Midbrain (tissue), 1 donor: ENCODE measurements around the gene DISC1.
"Not testable (repeated sequence)": the region's sequence is repeated elsewhere in the genome, so short reads cannot be mapped to it uniquely, and the experiment has no call there.

Experiments used
- DNase-seq: peaks from one replicate; lab custom pipeline; 2025; lab: John Stamatoyannopoulos, UW

Gene DISC1

DNA sequence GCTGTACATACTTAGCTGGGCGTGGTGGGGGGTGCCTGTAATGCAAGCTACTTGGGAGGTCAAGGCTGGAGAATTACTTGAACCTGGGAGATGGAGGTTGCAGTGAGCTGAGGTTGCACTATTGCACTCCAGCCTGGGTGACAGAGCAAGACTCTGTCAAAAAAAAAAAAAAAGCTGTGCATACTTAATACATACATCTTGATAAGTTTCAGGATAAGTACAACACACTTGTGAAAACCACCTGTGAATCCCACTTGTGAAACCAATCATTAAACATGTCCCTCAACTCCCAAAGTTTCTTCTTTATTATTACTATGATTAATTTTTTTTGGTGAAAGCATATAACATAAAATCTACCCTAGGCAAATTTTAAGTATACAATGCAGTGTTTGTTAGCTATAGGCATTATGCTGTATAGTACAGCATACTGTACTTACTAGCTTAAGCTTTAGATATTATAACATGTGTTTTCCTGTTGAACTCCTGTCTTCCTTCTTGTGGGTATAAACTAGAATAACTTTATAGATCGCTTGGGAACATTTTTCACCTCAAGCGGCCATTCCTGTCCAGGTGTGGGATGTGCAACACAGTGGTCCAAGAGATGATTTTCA, 41.4 kb downstream of the DISC1 start:
- DNase-seq = no peak

DNA sequence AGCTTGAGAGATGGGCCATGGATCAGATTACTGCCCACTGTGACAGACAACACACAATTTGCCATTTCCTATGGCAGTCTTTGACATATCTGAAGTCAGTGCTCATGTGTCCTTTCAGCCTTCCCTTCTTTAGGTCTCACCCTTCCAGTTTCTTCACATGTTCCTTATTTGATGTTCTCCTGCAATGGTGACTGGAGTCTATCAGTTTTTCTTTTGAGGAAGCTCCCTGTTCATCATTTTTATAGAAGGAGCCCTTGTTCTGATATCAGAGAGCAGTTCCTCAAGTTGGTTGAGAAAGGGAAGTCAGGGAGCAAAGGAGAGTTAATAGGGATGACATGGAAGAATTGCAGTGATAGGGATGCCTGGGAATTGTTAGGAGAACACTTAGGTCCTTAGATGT, 42.2 kb downstream of the DISC1 start:
- DNase-seq = no peak

DNA sequence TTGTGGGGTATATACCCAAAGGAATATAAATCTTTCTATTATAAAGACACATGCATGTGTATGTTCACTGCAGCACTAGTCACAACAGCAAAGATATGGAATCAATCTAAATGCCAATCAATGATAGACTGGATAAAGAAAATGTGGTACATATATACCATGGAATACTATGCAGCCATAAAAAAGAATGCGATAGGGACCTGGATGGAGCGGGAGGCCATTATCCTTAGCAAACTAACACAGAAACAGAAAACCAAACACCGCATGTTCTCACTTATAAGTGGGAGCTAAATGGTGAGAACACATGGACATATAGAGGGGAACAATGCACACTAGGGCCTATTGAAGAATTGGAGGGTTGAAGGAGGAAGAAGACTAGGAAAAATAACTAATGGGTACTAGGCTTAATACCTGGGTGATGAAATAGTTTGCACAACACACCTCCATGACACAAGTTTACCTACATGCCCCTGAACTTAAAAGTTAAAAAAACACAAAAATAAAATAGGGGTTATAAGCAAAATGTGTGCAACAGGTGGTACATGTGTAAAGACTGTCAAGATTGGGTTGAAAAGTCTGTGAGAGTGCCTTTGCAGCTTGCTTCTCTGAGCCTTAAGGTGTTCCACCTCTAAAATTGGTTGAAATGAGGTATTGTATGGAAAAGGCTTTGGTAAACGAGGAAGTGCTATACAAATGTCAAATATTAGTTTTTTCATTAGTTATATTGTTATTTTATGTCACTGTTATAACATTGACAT, 43.5 kb downstream of the DISC1 start:
- DNase-seq = not testable (repeated sequence)

DNA sequence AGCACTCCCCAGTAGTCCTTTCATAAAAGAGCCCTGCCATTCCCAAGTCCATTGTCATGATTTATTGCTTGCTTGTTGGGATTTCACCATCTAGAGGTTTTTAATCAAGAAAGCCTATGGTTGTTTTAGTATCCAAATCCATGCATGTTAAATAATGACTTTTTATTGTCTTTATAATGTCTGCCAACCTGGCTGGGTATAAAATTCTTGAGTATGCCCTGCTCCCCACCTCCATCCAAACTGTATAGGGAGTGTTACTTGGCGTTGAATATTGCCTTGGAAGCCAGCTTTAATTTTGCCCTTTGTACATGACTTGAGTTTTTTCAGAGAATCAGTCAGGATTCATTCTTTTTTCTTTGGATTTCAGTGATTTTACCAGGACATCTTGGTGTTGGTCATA, 44.2 kb downstream of the DISC1 start:
- no peak for DNase-seq

DNA sequence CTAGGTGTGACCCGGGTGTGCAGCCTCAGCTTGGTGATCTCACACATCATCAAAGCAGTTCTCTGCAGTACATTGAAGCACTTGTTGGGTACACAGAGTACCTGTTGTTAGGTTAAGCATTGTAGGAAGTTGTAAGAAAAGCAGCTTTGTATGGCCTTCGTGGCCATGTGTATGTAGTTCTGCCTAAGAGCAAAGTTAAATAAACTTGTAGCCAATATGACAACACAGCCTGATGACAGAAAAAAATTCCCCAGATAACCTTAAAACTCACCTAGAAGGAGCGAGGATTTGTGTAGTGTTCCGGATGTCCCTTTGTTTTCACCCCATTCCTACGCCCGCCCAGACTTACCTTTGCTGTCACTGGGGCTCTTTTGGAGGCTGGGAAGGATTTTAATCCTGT, 48.0 kb downstream of the DISC1 start:
- no peak for DNase-seq

DNA sequence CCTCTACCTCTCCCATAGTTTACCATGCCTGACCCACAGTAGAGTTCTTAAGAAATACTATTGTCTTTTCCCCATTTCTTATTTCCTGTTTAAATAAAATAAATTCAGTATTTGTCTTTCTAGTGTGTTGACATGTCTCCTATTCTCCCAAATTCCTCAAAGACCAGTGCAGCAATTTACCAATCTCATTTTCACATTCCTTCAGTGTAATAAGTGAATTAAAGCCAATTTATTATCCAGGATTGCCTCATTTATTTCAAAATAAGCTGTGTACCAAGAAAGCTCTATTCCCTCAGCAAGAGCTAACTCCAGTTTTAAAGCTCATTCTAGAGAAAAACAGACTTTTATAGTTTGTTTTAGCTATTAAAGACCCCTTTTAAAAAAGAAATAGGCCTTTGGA, 49.9 kb downstream of the DISC1 start:
- no peak for DNase-seq

DNA sequence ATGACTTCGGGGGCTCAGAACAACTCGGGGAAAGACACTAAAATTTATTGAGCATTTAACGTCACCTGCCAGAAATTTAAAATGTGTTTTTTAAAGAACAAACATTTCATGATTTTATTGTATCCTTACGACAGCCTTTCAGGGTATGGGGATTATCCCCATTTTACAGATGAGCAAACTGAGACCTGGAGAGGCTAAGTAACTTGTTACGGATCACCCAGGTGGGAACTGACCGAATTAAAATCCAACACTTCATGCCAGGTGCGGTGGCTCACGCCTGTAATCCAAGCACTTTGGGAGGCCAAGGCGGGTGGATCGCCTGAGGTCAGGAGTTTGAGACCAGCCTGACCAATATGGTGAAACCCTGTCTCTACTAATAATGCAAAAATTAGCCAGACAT, 50.9 kb downstream of the DISC1 start:
- DNase-seq = no peak

DNA sequence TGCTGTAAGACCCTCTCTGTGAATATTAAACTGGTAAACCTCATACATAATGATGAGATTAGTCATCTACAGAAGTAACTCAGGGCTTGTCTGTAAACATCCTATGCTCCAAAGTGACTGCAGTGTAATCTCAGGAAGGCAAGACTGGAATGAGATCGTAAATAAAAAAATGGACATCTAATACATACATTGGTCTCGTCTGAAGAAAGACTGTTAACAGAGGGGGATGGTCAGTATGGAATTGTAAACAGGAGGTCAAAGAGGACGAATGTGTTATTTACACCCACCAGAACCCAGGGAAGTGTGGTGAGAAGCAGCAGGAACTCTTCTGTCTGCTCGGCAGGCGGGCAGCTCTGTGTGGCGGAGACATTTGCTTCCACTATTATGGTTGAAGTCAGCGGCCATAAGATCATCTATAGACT, 51.4 kb downstream of the DISC1 start:
- no peak for DNase-seq

DNA sequence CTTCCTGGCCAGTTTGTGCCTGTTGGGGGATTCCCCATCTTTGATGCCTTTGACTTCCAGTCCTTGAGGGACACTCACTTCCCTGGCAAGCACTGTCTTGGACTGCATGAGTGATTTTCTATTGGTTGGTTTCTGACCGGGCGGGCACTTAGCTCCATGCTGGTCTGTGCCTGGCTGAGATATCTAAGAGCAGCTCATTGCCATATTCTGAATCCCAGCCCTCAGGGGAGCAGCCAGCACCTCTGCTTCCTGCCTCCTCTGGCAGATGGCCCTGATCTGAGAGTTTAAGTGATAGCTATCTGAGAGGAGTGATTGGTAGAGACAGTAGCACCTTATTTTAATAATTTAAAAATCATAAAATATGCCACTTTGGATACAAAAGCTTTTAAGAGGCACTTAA, 52.5 kb downstream of the DISC1 start:
- no peak for DNase-seq

DNA sequence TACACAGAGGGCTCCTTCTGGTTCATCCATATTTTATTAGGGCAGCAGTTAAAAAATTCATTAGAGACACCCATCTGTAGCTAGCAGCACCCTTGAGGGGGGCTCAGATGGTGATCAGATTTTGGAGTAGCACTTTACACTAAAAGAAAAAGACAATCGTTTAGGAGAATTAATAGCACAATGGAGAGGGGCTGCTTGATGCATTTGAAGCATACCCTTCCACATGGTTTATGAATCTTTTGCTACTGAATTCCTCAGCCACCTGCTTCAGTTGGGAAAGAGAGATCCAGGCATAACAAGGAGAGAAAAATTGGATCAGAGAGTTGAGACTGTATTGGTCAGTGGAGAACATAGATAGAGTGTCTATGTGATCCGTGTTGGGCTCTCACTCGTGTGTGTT, 54.4 kb downstream of the DISC1 start:
- DNase-seq = no peak

DNA sequence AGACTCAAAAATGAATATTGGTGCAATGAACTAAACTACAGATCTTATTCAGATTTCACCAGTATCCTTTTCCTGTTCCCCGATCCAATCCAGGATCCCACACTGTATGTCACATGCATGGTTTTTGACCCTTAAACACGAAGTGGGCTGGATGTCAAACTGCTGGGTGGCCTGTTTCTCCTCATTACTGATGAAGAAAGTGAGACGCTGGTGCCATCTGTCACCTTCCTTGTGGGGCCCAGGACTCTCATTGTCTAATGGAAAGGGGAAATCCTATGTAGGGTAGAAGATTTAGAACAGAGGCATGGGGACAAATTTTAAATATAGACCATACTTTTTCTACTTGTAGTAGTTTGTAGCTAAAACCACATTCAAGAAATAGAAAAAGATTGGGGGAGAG, 56.2 kb downstream of the DISC1 start:
- DNase-seq = no peak

DNA sequence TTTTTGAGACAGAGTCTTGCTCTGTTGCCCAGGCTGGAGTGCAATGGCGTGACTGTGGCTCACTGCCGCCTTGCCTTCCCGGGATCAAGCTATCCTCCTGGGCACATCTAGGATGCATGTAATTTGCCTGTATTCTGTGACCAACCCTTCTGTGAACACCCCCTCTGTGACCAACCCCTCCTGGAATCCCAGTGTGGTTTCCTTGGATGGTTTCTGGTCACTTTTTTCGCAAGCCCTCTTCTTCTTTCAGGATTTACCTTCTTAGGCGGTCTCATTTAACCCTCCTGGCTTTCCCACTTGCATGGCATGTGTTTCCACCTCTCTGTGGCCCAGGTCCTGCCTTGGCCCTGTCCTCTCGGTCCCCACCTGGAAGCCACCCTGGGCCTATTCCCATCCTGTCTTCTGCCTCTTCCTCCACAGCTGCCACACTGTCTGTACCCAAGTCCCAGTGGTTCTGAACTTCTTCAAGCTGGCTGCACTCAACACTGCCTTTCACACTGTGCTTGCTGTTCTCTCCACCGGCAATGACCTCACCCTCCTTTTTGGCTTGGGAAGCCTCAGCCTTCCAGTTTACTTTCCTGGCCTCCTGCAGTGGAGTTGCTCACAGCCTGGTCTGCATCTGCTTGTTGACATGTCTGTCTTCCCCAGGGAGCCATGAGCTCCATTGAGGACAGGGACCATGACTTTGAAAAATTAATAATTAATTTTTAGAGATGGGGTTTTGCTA, 57.0 kb downstream of the DISC1 start:
- no peak for DNase-seq

DNA sequence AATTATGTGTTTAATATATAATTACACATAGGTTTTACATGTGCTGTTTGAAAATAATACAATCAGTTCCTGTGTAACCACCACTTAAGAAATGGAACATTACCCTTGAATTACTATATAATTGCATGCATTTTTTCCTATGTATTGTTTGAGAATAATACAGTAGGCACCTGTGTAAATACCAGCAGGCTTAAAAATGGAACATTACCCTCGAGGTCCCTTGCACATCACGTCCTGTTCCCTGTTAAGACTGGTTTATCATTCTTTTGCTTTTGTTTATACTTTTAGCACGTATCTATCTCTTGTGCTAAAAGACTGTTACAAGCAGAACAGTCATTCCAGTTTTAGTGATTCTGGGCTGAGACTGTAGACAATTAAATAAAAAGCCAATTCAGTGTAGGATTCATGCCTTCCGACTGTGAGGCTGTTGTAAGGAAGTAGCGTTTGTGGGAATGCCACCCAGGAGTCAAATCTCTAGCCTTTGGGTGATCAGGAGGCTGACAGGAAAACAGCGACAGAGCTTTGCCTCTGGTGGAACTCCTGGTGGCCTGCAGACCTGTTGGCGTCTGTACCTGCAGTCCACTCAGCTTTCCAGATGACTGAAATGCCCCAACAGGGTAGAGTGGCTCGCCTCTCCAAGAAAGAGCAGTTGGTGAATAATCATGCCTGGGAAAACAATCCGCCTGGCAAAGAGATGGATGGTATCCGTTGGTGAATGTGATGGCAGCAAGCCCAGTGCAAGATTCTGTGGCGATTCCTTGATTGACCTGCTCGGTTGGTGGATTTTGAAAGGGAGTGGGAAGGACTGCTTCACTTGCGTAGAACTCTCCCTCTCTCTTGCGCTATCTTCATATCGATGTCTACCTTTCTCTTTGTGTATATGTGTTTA, 58.0 kb downstream of the DISC1 start:
- no peak for DNase-seq

DNA sequence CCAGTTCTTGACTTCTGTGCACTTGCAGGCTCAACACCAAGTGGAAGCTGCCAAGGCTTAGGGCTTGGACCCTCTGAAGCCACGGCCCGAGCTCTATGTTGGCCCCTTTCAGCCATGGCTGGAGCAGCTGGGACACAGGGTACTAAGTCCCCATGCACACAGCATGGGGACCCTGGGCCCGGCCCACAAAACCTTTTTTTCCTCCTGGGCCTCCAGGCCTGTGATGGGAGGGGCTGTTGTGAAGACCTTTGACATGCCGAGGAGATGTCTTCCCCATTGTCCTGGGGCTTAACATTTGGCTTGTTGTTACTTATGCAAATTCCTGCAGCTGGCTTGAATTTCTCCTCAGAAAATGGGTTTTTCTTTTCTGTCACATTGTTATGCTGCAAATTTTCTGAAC, 59.8 kb downstream of the DISC1 start:
- DNase-seq = no peak

DNA sequence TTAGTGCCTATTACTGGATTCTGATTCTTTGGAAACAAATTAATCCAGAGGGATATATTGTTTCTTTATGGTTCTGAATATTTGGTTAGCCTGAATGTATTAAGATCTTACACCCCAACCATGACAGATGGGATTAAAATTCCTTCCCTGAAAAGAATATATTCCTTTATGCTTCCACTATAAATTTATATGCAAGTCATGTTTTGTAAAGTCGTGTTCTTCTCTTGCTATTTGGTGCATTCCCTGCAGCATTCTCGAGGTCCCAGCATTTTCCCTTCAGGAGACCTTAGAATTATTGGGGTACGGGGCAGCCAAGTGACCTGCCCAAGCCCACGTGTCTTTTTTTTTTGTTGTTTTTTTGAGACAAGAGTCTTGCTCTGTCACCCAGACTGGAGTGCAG, 62.4 kb downstream of the DISC1 start:
- no peak for DNase-seq

DNA sequence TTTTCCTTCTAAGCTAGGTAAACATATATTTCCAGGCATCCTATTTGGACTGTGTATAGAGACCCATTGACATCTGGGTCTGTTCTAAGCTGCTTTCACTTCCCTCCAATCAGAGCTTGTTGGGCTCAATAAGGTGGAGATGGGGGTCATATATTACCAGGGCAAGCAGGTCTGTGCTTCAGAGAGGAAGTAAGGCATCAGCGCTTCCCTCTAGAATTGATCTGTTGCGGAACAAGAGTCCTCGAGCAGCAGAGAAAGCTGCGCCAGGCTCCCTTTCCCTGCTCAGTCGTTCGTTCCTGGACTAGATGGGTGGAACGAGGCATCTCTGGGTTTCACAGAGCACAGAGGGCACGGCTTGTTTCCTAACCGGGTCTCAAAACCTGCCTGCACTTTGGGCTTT, 63.5 kb downstream of the DISC1 start:
- no peak for DNase-seq

DNA sequence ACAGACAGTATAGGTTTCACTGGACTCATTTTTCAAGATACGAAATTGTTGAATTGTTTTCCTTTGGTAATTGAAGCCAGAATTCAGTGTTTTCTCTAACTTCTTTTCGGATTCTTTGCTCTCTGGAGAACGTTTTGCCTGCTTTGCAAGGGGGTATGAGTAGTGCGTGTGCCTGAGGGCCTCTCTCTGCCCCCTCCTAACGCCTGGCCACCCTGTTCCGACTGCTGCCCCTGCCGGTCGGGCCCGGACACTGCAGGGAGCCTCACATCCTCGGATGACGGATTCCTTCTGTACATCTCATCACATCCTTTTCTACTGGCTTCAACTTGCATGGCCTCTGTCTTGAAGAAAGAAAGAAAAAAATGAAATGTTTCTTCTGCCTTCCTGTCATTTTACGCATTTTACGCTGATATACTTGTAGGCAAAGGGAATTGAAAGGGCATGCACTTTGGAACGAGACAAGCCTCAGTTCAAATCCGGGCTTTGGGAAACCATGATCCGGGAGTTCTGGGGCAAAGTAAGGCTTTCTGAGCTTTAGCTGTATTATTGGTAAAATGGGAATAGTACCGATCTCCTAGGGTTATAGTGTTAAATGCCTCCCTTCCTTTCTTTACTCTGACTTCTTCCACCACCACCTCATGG, 65.1 kb downstream of the DISC1 start:
- DNase-seq = peak; percentile 36

DNA sequence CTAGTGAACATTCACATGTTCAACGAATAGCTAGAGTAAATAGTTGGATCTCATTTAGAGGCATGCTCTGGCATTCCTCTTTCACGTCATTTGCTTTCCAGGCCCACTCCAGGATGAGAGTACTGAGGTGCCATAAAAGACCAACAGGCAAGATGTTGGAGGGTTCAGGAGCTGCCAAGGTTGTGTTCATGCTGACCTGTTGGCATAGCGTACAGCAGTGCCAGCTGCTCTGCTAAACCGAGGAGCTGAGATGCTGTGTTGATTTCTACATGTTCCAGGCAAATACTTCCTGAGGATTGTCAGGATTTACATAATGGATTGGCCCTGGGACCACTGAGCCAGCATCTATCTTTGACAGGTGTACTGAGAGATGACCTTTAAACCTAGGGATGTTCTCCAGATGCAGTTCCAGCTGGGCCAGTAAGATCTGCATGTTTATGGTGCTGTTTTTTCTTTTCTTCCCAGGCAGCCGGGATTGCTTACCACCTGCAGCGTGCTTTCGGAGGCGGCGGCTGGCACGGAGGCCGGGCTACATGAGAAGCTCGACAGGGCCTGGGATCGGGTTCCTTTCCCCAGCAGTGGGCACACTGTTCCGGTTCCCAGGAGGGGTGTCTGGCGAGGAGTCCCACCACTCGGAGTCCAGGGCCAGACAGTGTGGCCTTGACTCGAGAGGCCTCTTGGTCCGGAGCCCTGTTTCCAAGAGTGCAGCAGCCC, 66.9 kb downstream of the DISC1 start:
- DNase-seq = no peak

DNA sequence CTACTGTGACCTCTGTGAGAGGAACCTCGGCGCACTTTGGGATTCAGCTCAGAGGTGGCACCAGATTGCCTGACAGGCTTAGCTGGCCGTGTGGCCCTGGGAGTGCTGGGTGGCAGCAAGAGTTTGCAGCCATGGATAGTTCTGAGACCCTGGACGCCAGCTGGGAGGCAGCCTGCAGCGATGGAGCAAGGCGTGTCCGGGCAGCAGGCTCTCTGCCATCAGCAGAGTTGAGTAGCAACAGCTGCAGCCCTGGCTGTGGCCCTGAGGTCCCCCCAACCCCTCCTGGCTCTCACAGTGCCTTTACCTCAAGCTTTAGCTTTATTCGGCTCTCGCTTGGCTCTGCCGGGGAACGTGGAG, 67.5 kb downstream of the DISC1 start:
- DNase-seq = peak; percentile 44

DNA sequence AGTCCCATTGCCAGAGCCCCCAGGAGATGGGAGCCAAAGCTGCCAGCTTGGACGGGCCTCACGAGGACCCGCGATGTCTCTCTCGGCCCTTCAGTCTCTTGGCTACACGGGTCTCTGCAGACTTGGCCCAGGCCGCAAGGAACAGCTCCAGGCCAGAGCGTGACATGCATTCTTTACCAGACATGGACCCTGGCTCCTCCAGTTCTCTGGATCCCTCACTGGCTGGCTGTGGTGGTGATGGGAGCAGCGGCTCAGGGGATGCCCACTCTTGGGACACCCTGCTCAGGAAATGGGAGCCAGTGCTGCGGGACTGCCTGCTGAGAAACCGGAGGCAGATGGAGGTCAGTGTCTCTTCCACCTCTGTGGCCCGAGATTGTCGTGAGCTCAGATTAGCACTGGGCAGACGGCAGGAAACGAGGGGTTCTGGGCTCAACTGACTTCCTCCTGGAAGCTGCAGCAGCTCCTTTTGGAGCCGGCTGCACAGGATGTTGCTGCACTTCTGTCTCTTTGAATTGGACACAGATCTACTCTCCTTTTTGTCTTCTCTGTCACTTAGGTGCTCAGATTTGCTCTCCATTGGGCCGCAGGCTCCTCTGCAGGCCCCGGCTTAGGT, 68.0 kb downstream of the DISC1 start:
- no peak for DNase-seq
